HL-60 (cell line): Measurements from ENCODE around the gene RAVER1.

Experiments
- DNase-seq, 2 experiments: peaks; one replicate each; pipeline ENCODE4 v3.0.0-alpha.2; 2010 to 2020; ENCODE audit warnings: low read depth in 1 of 2, low spot score in 1 of 2
- H3K27ac ChIP-seq: fragments of 250-450 bp; sonication (Bioruptor Pico); replicated peaks from 2 replicates; pipeline ENCODE4 v1.5.1; 2020; ENCODE audit warnings: mild to moderate bottlenecking, moderate library complexity
- H3K27me3 ChIP-seq: fragments of 250-450 bp; sonication (Bioruptor Pico); 2 replicates; pipeline ENCODE4 v1.5.1; 2021; ENCODE audit warnings: mild to moderate bottlenecking, moderate library complexity; ENCODE audit not compliant: insufficient read depth, poor library complexity, severe bottlenecking
- H3K4me3 ChIP-seq: replicated peaks from 2 replicates; pipeline ENCODE4 v1.5.1; 2011; ENCODE audit warnings: mild to moderate bottlenecking, control low read depth, low read length; ENCODE audit not compliant: insufficient read depth
- GABPA ChIP-seq: IDR thresholded peaks from 2 replicates; pipeline ENCODE4 v1.6.1; 2012; ENCODE audit warnings: low read depth
- POLR2AphosphoS5 ChIP-seq: IDR thresholded peaks from 2 replicates; pipeline ENCODE4 v1.6.1; 2012; ENCODE audit warnings: low read depth
- REST ChIP-seq: IDR thresholded peaks from 2 replicates; pipeline ENCODE4 v1.6.1; 2012; ENCODE audit warnings: low read depth; ENCODE audit not compliant: insufficient replicate concordance
- SPI1 ChIP-seq: IDR thresholded peaks from 2 replicates; pipeline ENCODE4 v1.6.1; 2012; ENCODE audit warnings: low read depth, mild to moderate bottlenecking, borderline replicate concordance
- TF ChIP-seq, protein P1 (sequence below): IDR thresholded peaks from one replicate; pipeline ENCODE4 v1.5.1; 2011; ENCODE audit warnings: low read length, control low read depth, inconsistent platforms; ENCODE audit not compliant: insufficient read depth

RAVER1 gene

GRCh38 chr19:10271543-10272086, 61.7 kb downstream of the RAVER1 start:
- Histone ChIP-seq H3K27ac (peak overlapping the region; percentile 59), H3K4me3 (peak overlapping the region; percentile 32), H3K27me3 (peaks cover 2% of the 10 kb centered on the region)
- TF ChIP-seq SPI1 (0 out of 2 replicates have a peak, but pooled peaks have one; percentile 10), GABPA (no peak)
- peak in 1 of 2 experiments; percentile 29 for DNase-seq

- peak within 1 kb of the TSS; percentile 32 for H3K4me3 ChIP-seq
- H3K27ac ChIP-seq, result peak within 1 kb of the TSS; percentile 59
- peaks cover 2% of the 10 kb centered on the region for H3K27me3 ChIP-seq
- DNase-seq, result peak in 1 of 2 experiments; percentile 68
- TF ChIP-seq POLR2AphosphoS5 (no peak), GABPA (no peak), REST (no peak), SPI1 (no peak)
- TF ChIP-seq, protein P1, sequence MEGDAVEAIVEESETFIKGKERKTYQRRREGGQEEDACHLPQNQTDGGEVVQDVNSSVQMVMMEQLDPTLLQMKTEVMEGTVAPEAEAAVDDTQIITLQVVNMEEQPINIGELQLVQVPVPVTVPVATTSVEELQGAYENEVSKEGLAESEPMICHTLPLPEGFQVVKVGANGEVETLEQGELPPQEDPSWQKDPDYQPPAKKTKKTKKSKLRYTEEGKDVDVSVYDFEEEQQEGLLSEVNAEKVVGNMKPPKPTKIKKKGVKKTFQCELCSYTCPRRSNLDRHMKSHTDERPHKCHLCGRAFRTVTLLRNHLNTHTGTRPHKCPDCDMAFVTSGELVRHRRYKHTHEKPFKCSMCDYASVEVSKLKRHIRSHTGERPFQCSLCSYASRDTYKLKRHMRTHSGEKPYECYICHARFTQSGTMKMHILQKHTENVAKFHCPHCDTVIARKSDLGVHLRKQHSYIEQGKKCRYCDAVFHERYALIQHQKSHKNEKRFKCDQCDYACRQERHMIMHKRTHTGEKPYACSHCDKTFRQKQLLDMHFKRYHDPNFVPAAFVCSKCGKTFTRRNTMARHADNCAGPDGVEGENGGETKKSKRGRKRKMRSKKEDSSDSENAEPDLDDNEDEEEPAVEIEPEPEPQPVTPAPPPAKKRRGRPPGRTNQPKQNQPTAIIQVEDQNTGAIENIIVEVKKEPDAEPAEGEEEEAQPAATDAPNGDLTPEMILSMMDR, result no peak
These were observed 62.5 kb downstream of the RAVER1 start, which contains the start of gene ICAM1 for GRCh38 chr19:10270616-10271394. TSS of gene ICAM1 (plus strand) at chr19:10271120. CDS start at chr19:10271160, 40 bp downstream.

- Histone ChIP-seq H3K27me3 (peaks cover 2% of the 10 kb centered on the region), H3K4me3 (peak overlapping the region; percentile 32), H3K27ac (peak overlapping the region; percentile 59)
- peak; percentile 92 for DNase-seq
- TF ChIP-seq, protein P1, result no peak
- TF ChIP-seq POLR2AphosphoS5, result peak; percentile 76
- peak; percentile 90 for TF ChIP-seq SPI1
These were observed 63.1 kb downstream of the RAVER1 start for GRCh38 chr19:10270180-10270615.

GRCh38 chr19:10269333-10270179, 63.8 kb downstream of the RAVER1 start:
- peak overlapping the region; percentile 32 for H3K4me3 ChIP-seq
- peak overlapping the region; percentile 59 for H3K27ac ChIP-seq
- DNase-seq, result peak in 1 of 2 experiments; percentile 84
- H3K27me3 ChIP-seq, result peaks cover 2% of the 10 kb centered on the region
- TF ChIP-seq SPI1 (no peak), POLR2AphosphoS5 (no peak), REST (no peak), GABPA (no peak)
- TF ChIP-seq, protein P1, result peak; percentile 84
